ENCODE results near the gene CHD2.

CHD2 gene

GRCh38 chr15:92893200-92893599 is 6.9 kb upstream of the CHD2 start:
- in situ Hi-C loops (cut with HindIII; ENCODE audit: low pct_ligation_motif_present, low sequenced_read_pairs), result no loop called here
- no peaks in the 10 kb centered on the region for H3K27me3 ChIP-seq (replicated peaks)
- no peak overlapping the region for H3K27ac ChIP-seq
- no peak for DNase-seq
- peaks cover 59% of the 10 kb centered on the region for H3K36me3 ChIP-seq (replicated peaks)
- no peak overlapping the region for H3K4me3 ChIP-seq (ENCODE audit: low read depth, low read length)
- TF ChIP-seq, protein P1, sequence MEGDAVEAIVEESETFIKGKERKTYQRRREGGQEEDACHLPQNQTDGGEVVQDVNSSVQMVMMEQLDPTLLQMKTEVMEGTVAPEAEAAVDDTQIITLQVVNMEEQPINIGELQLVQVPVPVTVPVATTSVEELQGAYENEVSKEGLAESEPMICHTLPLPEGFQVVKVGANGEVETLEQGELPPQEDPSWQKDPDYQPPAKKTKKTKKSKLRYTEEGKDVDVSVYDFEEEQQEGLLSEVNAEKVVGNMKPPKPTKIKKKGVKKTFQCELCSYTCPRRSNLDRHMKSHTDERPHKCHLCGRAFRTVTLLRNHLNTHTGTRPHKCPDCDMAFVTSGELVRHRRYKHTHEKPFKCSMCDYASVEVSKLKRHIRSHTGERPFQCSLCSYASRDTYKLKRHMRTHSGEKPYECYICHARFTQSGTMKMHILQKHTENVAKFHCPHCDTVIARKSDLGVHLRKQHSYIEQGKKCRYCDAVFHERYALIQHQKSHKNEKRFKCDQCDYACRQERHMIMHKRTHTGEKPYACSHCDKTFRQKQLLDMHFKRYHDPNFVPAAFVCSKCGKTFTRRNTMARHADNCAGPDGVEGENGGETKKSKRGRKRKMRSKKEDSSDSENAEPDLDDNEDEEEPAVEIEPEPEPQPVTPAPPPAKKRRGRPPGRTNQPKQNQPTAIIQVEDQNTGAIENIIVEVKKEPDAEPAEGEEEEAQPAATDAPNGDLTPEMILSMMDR (IDR thresholded peaks at IDR 0.05; ENCODE audit: low read depth, low read length, missing control alignments), result no peak

- in situ Hi-C loops (cut with HindIII; ENCODE audit: low pct_ligation_motif_present, low sequenced_read_pairs), result no loop called here
- Histone ChIP-seq H3K4me3 (ENCODE audit: low read depth, low read length) (no peak overlapping the region), H3K27ac (peak overlapping the region; percentile 32), H3K27me3 (replicated peaks) (no peaks in the 10 kb centered on the region), H3K36me3 (replicated peaks) (peaks cover 47% of the 10 kb centered on the region)
- TF ChIP-seq, protein P1 (IDR thresholded peaks at IDR 0.05; ENCODE audit: low read depth, low read length, missing control alignments), result no peak
- no peak for DNase-seq
Observed at GRCh38 chr15:92896561-92896960, 3.6 kb upstream of the CHD2 start.

DNA sequence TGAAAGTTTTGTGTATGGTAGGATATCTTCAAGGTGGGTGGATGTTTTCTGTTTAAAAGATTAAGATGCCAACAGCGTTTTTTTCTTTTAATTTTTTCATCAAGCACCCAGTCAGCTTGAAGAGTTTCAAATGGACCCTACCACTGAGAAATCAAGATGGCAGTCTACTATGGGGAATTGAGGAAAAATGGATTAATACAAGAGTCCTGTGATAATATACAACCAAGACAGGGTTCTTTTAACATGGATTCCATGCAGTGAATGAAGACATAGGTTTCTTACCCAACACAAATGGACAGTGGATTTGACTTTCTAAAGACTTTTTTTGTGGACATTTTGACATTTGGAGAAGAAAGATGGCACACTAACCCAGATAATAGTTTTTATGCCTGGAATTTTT is 2.5 kb upstream of the CHD2 start:
- DNase-seq, result no peak
- H3K27ac ChIP-seq, result no peak overlapping the region
- no peaks in the 10 kb centered on the region for H3K27me3 ChIP-seq (replicated peaks)
- H3K36me3 ChIP-seq (replicated peaks), result peaks cover 37% of the 10 kb centered on the region
- TF ChIP-seq, protein P1 (IDR thresholded peaks at IDR 0.05; ENCODE audit: low read depth, low read length, missing control alignments), result no peak
- no peak overlapping the region for H3K4me3 ChIP-seq (ENCODE audit: low read depth, low read length)
- in situ Hi-C loops (cut with HindIII; ENCODE audit: low pct_ligation_motif_present, low sequenced_read_pairs), result no loop called here

DNA sequence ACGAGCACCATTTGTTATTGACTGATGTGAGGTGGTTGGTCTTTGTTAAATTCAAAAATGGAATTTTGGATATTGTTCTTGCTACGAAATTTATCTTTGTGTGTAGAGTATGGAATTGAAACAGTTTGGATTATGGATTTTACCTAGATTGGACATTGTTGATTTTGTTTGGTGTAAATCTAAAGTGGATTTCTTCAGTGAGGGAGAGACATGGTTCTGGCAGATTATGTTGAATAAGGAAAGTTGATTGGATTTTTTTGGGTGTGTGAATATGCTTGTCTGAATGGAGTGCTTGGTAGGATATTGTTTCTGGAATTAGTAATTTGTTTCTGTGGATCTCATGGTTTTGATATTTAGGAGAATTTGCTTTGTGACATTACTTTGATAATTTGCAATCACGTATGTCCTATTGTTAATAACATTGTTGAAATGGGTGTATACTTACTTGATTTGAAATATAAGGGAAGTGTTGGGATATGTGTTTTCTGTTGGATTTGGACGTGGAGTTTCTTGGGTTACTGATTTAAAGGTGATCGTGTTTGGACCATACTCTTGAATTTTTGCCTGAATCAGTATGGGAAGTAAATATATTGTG is 1.0 kb upstream of the CHD2 start:
- in situ Hi-C loops (cut with HindIII; ENCODE audit: low pct_ligation_motif_present, low sequenced_read_pairs), result no loop called here
- Histone ChIP-seq H3K27me3 (replicated peaks) (no peaks in the 10 kb centered on the region), H3K4me3 (ENCODE audit: low read depth, low read length) (no peak overlapping the region), H3K36me3 (replicated peaks) (peaks cover 27% of the 10 kb centered on the region), H3K27ac (no peak overlapping the region)
- DNase-seq, result no peak
- TF ChIP-seq, protein P1 (IDR thresholded peaks at IDR 0.05; ENCODE audit: low read depth, low read length, missing control alignments), result no peak

GRCh38 chr15:92899601-92899947 is 550 bp upstream of the CHD2 start:
- Histone ChIP-seq H3K4me3 (ENCODE audit: low read depth, low read length) (no peak overlapping the region), H3K27me3 (replicated peaks) (no peaks in the 10 kb centered on the region), H3K36me3 (replicated peaks) (peaks cover 22% of the 10 kb centered on the region), H3K27ac (peak overlapping the region; percentile 98)
- DNase-seq, result no peak
- in situ Hi-C loops (cut with HindIII; ENCODE audit: low pct_ligation_motif_present, low sequenced_read_pairs), result no loop called here
- TF ChIP-seq, protein P1 (IDR thresholded peaks at IDR 0.05; ENCODE audit: low read depth, low read length, missing control alignments), result peak; percentile 31

DNA sequence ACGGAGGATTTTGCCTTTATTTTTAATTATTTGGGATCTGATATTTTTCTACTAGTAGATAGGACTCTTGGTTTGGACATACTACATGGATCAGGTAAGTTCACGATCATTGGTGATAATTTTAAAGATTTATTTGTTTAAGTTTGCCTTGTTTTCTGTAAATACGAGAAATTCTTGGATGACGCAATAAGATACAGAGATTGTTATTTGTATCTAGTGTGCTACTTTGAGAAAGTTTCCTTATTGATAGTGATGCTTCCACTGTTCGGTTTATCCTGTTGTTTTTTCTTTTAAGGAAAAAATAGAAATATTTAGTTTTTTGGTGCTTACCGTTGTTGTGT is 577 bp downstream of the CHD2 start:
- H3K27ac ChIP-seq, result peak overlapping the region; percentile 98
- TF ChIP-seq, protein P1 (IDR thresholded peaks at IDR 0.05; ENCODE audit: low read depth, low read length, missing control alignments), result no peak
- in situ Hi-C loops (cut with HindIII; ENCODE audit: low pct_ligation_motif_present, low sequenced_read_pairs), result no loop called here
- DNase-seq, result no peak
- H3K27me3 ChIP-seq (replicated peaks), result no peaks in the 10 kb centered on the region
- peaks cover 12% of the 10 kb centered on the region for H3K36me3 ChIP-seq (replicated peaks)
- peak overlapping the region; percentile 73 for H3K4me3 ChIP-seq (ENCODE audit: low read depth, low read length)

All from brain microvascular endothelial cell (primary cell).